ENCODE results near the gene PREPL. TPM values are rescaled to one million over a fixed set of nuclear protein-coding genes. Genes with fewer than 3 reads are reported as not detected.

The PREPL gene
- total and polyA plus RNA-seq, 2 of the 13 experiments (the other 11 are each of a cell fraction or from before 2014, with no cell fraction given), result 19.7 to 34.3 TPM

- TF ChIP-seq SMC3 (IDR thresholded peaks at IDR 0.05; ENCODE audit: low read length) (peak; percentile 28; the same call in 1 of the 2 replicates), ZNF747 (CRISPR knock-in tag; IDR thresholded peaks at IDR 0.05; ENCODE audit: borderline replicate concordance) (no peak)
These were observed 65.5 kb downstream of the PREPL start (continued) for GRCh38 chr2:44295633-44296359.

GRCh38 chr2:44295113-44295512 lies 66.2 kb downstream of the PREPL start:
- FAIRE-seq (no peak), ATAC-seq (no peak), DNase-seq (ENCODE audit: low spot score) (peak; percentile 43)
- 7% methylated on average over 5 of the region's 5 CpGs for WGBS (ENCODE audit: low lambda C conversion rate)
- H3K79me2 ChIP-seq (ENCODE audit: insufficient read depth, low read length), result no peaks in the 10 kb centered on the region
- CTCF ChIA-PET (ENCODE audit: low intra/inter-chr PET ratio, low total read pairs), result interaction anchor here (1.9 kb wide), 1 partner anchor 251 kb away, joined by 4 read pairs; no protein-coding TSS in a partner anchor
- peak overlapping the region; percentile 22 for H2AFZ ChIP-seq (ENCODE audit: low read length)
- no peak overlapping the region for H3K4me3 ChIP-seq (replicated peaks in 1 of 3; ENCODE audit: insufficient read depth in 1 of 3, low read depth in 2 of 3, low read length in 3 of 3)
- H4K20me1 ChIP-seq (ENCODE audit: insufficient read depth, low read length), result no peaks in the 10 kb centered on the region
- in situ Hi-C loops (cut with HindIII; ENCODE audit: extremely low pct_ligation_motif_present, low pct_unique_long_range_greater_than_20kb) (no loop called here), intact Hi-C loops (cut with micrococcal nuclease; ENCODE audit: unreplicated experiment) (loop anchor here (1.0 to 10.0 kb wide), 2 partner anchors 130 to 251 kb away; partner anchors contain the start of gene PPM1B)
- POLR2A ChIA-PET, result interaction anchor here (1.1 to 1.3 kb wide), 3 partner anchors 53 to 127 kb away, joined by 3 to 4 read pairs (median 4); partner anchors contain the start of genes CAMKMT, PPM1B and PREPL
- H3K9me3 ChIP-seq (ENCODE audit: low read length), result no peaks in the 10 kb centered on the region
- H3K4me1 ChIP-seq (ENCODE audit: insufficient read depth, low read length), result peaks cover 45% of the 10 kb centered on the region
- no peak overlapping the region for H3K27ac ChIP-seq (ENCODE audit: extremely low read length, insufficient read depth, low read length)
- H3K36me3 ChIP-seq (replicated peaks in 1 of 2; ENCODE audit: control insufficient read depth in 1 of 2, insufficient read depth in 2 of 2, low read length in 2 of 2), result no peaks in the 10 kb centered on the region
- no peak overlapping the region for H3K9ac ChIP-seq (ENCODE audit: insufficient read depth, low read depth, low read length)
- H3K4me2 ChIP-seq (ENCODE audit: low read depth, low read length), result peak overlapping the region; percentile 50
- BruUV-seq (replicated peaks), result no TSS peak
- peaks cover 2 to 6% of the 10 kb centered on the region in 2 experiments; a peak in 2 of 5 replicates for H3K27me3 ChIP-seq (ENCODE audit: control insufficient read depth in 1 of 2, insufficient read depth in 2 of 2, low read length in 2 of 2)
- no peak for TF ChIP-seq SAFB2 (CRISPR knock-in tag; IDR thresholded peaks at IDR 0.05; ENCODE audit: borderline replicate concordance, low read depth)
- TF ChIP-seq PHF21A (CRISPR knock-in tag; IDR thresholded peaks at IDR 0.05), result peak; percentile 39; the same call in 1 of the 2 replicates
- TF ChIP-seq, protein P1, sequence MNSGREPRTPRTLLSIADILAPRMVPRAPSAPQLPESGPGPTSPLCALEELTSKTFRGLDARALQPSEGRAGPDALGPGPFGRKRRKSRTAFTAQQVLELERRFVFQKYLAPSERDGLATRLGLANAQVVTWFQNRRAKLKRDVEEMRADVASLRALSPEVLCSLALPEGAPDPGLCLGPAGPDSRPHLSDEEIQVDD (CRISPR knock-in tag; IDR thresholded peaks at IDR 0.05; ENCODE audit: borderline replicate concordance), result no peak
- TF ChIP-seq FOSL1 (CRISPR knock-in tag; IDR thresholded peaks at IDR 0.05; ENCODE audit: borderline replicate concordance), result no peak
- TF ChIP-seq ZSCAN25 (CRISPR knock-in tag; IDR thresholded peaks at IDR 0.05), result no peak
- TF ChIP-seq ATF2 (CRISPR knock-in tag; IDR thresholded peaks at IDR 0.05), result peak; percentile 35; the same call in 1 of the 2 replicates
- TF ChIP-seq, protein P2, sequence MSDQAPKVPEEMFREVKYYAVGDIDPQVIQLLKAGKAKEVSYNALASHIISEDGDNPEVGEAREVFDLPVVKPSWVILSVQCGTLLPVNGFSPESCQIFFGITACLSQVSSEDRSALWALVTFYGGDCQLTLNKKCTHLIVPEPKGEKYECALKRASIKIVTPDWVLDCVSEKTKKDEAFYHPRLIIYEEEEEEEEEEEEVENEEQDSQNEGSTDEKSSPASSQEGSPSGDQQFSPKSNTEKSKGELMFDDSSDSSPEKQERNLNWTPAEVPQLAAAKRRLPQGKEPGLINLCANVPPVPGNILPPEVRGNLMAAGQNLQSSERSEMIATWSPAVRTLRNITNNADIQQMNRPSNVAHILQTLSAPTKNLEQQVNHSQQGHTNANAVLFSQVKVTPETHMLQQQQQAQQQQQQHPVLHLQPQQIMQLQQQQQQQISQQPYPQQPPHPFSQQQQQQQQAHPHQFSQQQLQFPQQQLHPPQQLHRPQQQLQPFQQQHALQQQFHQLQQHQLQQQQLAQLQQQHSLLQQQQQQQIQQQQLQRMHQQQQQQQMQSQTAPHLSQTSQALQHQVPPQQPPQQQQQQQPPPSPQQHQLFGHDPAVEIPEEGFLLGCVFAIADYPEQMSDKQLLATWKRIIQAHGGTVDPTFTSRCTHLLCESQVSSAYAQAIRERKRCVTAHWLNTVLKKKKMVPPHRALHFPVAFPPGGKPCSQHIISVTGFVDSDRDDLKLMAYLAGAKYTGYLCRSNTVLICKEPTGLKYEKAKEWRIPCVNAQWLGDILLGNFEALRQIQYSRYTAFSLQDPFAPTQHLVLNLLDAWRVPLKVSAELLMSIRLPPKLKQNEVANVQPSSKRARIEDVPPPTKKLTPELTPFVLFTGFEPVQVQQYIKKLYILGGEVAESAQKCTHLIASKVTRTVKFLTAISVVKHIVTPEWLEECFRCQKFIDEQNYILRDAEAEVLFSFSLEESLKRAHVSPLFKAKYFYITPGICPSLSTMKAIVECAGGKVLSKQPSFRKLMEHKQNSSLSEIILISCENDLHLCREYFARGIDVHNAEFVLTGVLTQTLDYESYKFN (CRISPR knock-in tag; conservative IDR thresholded peaks at IDR 0.05), result no peak
- no peak for TF ChIP-seq ZNF34 (CRISPR knock-in tag; IDR thresholded peaks at IDR 0.05; ENCODE audit: borderline replicate concordance)
- no peak for TF ChIP-seq HBP1 (CRISPR knock-in tag; IDR thresholded peaks at IDR 0.05; ENCODE audit: low read depth)
- no peak for TF ChIP-seq ZNF430 (CRISPR knock-in tag; IDR thresholded peaks at IDR 0.05)
- TF ChIP-seq NR2C2 (CRISPR knock-in tag; IDR thresholded peaks at IDR 0.05; ENCODE audit: borderline replicate concordance), result 0 out of 2 replicates have a peak, but pooled peaks have one; percentile 23
- TF ChIP-seq CREB1 (IDR thresholded peaks at IDR 0.05), result peak; percentile 40; the same call in 1 of the 2 replicates
- 0 out of 2 replicates have a peak, but pooled peaks have one; percentile 29 for TF ChIP-seq CREB1 (CRISPR knock-in tag; IDR thresholded peaks at IDR 0.05)
